ENCODE results near the gene NAB2. TPM values are rescaled to one million over a fixed set of nuclear protein-coding genes. Genes with fewer than 3 reads are reported as not detected.

Gene NAB2
- polyA plus RNA-seq, 2 of the 4 experiments (the other 2 are of a cell fraction), result 8.6 to 9.8 TPM

GRCh38 chr12:57112492-57113294 is 23.8 kb downstream of the NAB2 start:
- DNase-seq (ENCODE audit: low read depth in 1 of 2, low spot score in 1 of 2) (no peak), FAIRE-seq (no peak), ATAC-seq (peak; percentile 70 to 83; a peak in 5 of 6 replicates)
- WGBS (ENCODE audit: missing lambda C conversion rate), result 58% methylated on average over 9 of the region's 9 CpGs
- H3K4me1 ChIP-seq, result peaks cover 16% of the 10 kb centered on the region
- peak overlapping the region; percentile 92 to 98 for H3K27ac ChIP-seq
- no peaks in the 10 kb centered on the region for H3K9me3 ChIP-seq
- peak overlapping the region; percentile 59 for H3K4me3 ChIP-seq
- POLR2A ChIA-PET, result interaction anchor here (0.6 to 3.5 kb wide), 10 partner anchors 11 to 387 kb away, joined by 5 to 143 read pairs (median 12); partner anchors contain the start of genes LRP1, NAB2, NACA and NEMP1
- no peak for TF ChIP-seq E2F6 (IDR thresholded peaks at IDR 0.05; ENCODE audit: borderline replicate concordance, low read depth)
- no peak for TF ChIP-seq CHD2 (IDR thresholded peaks at IDR 0.05; ENCODE audit: low read length, partially characterized antibody)
- TF ChIP-seq ZC3H11A (IDR thresholded peaks at IDR 0.05), result no peak
- no peak for TF ChIP-seq POLR2AphosphoS2 (conservative IDR thresholded peaks at IDR 0.05; ENCODE audit: low read length)
- TF ChIP-seq MAX (IDR thresholded peaks at IDR 0.05), result peak; percentile 51; the same call in 1 of the 2 replicates
- no peak for TF ChIP-seq TFCP2L1 (CRISPR knock-in tag; IDR thresholded peaks at IDR 0.05)
- no peak for TF ChIP-seq NFE2L2 (conservative IDR thresholded peaks at IDR 0.05; ENCODE audit: low read length)
- no peak for TF ChIP-seq HMGXB4 (CRISPR knock-in tag; IDR thresholded peaks at IDR 0.05; ENCODE audit: borderline replicate concordance)
- TF ChIP-seq ZSCAN20 (CRISPR knock-in tag; IDR thresholded peaks at IDR 0.05), result no peak
- TF ChIP-seq KDM5A (IDR thresholded peaks at IDR 0.05), result no peak
- TF ChIP-seq TP53 (CRISPR knock-in tag; IDR thresholded peaks at IDR 0.05), result no peak
- no peak for TF ChIP-seq BCL3 (IDR thresholded peaks at IDR 0.05)
- peak; percentile 95; the same call in 1 of the 3 replicates for TF ChIP-seq CTCF (IDR thresholded peaks at IDR 0.05)
- CTCF ChIA-PET, result interaction anchor here (0.6 to 13.4 kb wide), 54 partner anchors 10 to 523 kb away, joined by 3 to 440 read pairs (median 5); partner anchors contain the start of genes HSD17B6, LRP1, MYO1A and NAB2
- H3K4me2 ChIP-seq, result peak overlapping the region; percentile 98

GRCh38 chr12:57116580-57117281 is 27.8 kb downstream of the NAB2 start:
- H3K4me2 ChIP-seq, result no peak overlapping the region
- no peak overlapping the region for H3K27ac ChIP-seq
- 75% methylated on average over 5 of the region's 5 CpGs for WGBS (ENCODE audit: missing lambda C conversion rate)
- no peak for TF ChIP-seq KDM5A (IDR thresholded peaks at IDR 0.05)
- no peak for TF ChIP-seq RNF2 (IDR thresholded peaks at IDR 0.05; ENCODE audit: borderline replicate concordance, low read depth)
- TF ChIP-seq RARB (CRISPR knock-in tag; IDR thresholded peaks at IDR 0.05), result no peak
- TF ChIP-seq EP300 (IDR thresholded peaks at IDR 0.05), result no peak
- no peak for TF ChIP-seq CHD4 (IDR thresholded peaks at IDR 0.05; ENCODE audit: borderline replicate concordance)
- no peak for TF ChIP-seq NR3C1 (IDR thresholded peaks at IDR 0.05)
- TF ChIP-seq POLR2AphosphoS2 (conservative IDR thresholded peaks at IDR 0.05; ENCODE audit: low read length), result no peak
- TF ChIP-seq HDAC2 (IDR thresholded peaks at IDR 0.05), result no peak
- no peak for TF ChIP-seq JUN (IDR thresholded peaks at IDR 0.05)
- TF ChIP-seq HOXB5 (CRISPR knock-in tag; IDR thresholded peaks at IDR 0.05), result no peak
- no peak for TF ChIP-seq CTCF (IDR thresholded peaks at IDR 0.05)
- ChIA-PET CTCF (interaction anchor here (0.5 to 20.0 kb wide), 10 partner anchors 8 to 109 kb away, joined by 3 to 1152 read pairs (median 4); no protein-coding TSS in a partner anchor), POLR2A (interaction anchor here (0.8 kb wide), 1 partner anchor 11 kb away, joined by 4 read pairs; no protein-coding TSS in a partner anchor)
- ATAC-seq (no peak), FAIRE-seq (no peak), DNase-seq (ENCODE audit: low read depth in 1 of 2, low spot score in 1 of 2) (no peak)
- H3K4me3 ChIP-seq, result no peak overlapping the region
- peaks cover 8% of the 10 kb centered on the region for H3K4me1 ChIP-seq
- no peaks in the 10 kb centered on the region for H3K9me3 ChIP-seq

Measured in A549 (cell line).